ENCODE results near the gene NDC1.

NDC1 gene

DNA sequence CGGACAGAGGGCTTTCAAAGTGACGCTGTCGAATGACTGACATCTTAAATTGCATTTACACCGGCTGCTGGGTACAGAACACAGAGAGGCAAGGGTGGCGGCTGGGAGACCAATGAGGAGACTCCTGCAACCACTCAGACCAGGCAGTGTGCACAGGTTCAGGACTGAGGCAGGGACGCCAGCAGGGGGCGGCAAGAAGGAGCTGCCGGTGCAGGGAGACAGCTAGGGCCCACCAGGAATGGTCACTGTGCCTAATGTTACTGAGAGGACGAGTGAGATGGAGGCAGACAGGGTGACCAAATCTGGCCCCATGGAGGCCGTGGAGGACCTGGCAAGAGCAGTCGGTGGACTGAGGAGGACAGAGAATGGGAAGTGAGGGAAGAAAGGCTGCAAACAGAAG, 122.6 kb downstream of the NDC1 start:
- TF ChIP-seq, protein P1, sequence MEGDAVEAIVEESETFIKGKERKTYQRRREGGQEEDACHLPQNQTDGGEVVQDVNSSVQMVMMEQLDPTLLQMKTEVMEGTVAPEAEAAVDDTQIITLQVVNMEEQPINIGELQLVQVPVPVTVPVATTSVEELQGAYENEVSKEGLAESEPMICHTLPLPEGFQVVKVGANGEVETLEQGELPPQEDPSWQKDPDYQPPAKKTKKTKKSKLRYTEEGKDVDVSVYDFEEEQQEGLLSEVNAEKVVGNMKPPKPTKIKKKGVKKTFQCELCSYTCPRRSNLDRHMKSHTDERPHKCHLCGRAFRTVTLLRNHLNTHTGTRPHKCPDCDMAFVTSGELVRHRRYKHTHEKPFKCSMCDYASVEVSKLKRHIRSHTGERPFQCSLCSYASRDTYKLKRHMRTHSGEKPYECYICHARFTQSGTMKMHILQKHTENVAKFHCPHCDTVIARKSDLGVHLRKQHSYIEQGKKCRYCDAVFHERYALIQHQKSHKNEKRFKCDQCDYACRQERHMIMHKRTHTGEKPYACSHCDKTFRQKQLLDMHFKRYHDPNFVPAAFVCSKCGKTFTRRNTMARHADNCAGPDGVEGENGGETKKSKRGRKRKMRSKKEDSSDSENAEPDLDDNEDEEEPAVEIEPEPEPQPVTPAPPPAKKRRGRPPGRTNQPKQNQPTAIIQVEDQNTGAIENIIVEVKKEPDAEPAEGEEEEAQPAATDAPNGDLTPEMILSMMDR (IDR thresholded peaks at IDR 0.05; ENCODE audit: control insufficient read depth, extremely low read depth, insufficient read depth): peak; percentile 36
- no peak for DNase-seq (ENCODE audit: low read depth)

More for the DNA sequence above, 122.6 kb downstream of the NDC1 start:
- no peak overlapping the region for H3K4me3 ChIP-seq (ENCODE audit: low read depth, low read length)
